ENCODE results near the gene CERCAM.

DNA sequence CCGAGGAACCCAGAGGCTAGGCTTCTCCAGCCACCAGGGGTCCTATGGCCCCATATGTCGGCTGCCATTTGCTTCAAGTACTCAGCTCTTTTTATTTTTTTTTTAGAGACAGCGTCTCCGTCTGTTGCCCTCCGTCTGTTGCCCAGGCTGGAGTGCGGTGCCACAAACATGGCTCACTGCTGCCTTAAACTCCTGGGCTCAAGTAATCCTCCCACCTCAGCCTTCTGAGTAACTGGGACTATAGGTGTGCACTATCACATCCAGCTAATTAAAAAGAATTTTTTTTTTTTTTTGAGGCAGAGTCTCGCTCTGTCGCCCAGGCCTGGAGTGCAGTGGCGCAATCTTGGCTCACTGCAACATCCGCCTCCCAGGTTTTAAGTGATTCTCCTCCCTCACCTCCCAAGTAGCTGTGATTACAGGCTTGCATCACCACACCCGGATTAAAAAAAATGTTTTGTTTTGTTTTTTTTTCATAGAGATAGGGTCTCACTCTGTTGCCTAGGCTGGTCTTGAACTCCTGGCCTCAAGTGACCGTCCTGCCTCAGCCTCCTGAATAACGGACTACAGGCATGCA lies 8.9 kb downstream of the CERCAM start:
- no peak for TF ChIP-seq POLR2A (IDR thresholded peaks at IDR 0.05; ENCODE audit: low read length)
- no peak for TF ChIP-seq GATA1 (IDR thresholded peaks at IDR 0.05; ENCODE audit: low read depth, low read length)

Data from erythroblast (primary cell).